ENCODE results near the gene MAMLD1. TPM values are rescaled to one million over a fixed set of nuclear protein-coding genes. Genes with fewer than 3 reads are reported as not detected.

MAMLD1 gene
- total RNA-seq, 3 donors from 2014 or later = 5.8 to 6.1 (median 6.1) TPM

GRCh38 chrX:150502091-150502490 lies 139.0 kb downstream of the MAMLD1 start:
- no peak for DNase-seq
- no peaks in the 10 kb centered on the region for H3K27me3 Mint-ChIP-seq (ENCODE audit: low read depth)
- H3K9me3 Mint-ChIP-seq = no peaks in the 10 kb centered on the region
- no peaks in the 10 kb centered on the region for H3K36me3 Mint-ChIP-seq (ENCODE audit: insufficient read depth)
- ATAC-seq = no peak
- H3K4me1 Mint-ChIP-seq (ENCODE audit: low read depth) = no peaks in the 10 kb centered on the region
- no peak overlapping the region for H3K4me3 Mint-ChIP-seq

GRCh38 chrX:150502979-150503897 lies 140.1 kb downstream of the MAMLD1 start:
- Mint-ChIP-seq H3K27me3 (ENCODE audit: low read depth) (no peaks in the 10 kb centered on the region), H3K9me3 (no peaks in the 10 kb centered on the region), H3K36me3 (ENCODE audit: insufficient read depth) (no peaks in the 10 kb centered on the region), H3K4me1 (ENCODE audit: low read depth) (no peaks in the 10 kb centered on the region), H3K4me3 (no peak overlapping the region)
- no peak for ATAC-seq
- no peak for DNase-seq

- Mint-ChIP-seq H3K4me3 (no peak overlapping the region), H3K9me3 (no peaks in the 10 kb centered on the region)
- no peak for ATAC-seq
These were observed 140.7 kb downstream of the MAMLD1 start for GRCh38 chrX:150503898-150504219.

DNA sequence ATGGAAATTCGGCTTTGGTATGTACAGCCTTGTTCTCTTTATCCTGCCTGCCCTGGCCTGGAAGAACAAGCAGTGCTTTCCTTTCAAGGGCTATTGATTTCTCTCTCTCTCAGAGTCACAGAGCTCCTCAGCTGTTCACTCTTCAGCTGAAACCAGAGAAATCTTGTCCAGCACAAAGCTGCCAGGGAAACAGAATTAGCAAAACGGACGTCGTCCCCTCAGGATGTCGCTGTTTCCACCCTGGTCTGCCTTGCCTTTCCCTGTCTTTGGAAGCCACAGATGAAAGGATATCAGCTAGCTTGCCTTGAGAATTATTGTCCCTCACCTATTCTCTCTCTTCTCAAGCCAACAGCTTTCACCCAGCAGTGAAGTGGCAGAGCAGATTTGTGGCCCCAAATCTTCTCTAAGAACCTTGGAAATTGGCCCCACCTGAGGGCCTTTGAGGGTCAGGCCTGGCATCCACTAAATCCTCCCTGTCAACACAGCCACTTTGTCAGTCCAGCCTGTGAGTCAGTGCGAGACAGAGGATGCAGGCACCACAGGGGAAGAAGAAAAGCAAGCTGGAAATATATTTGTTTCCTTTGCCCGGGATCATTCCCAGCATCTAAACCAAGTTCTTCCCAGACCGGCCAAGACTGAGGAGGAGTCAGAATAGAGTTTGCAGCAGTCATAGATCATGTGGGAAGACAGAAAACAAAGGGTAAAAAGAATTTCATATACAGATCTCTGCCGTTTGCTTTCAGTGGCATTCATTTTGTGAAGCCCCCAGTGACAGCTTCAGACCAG lies 141.5 kb downstream of the MAMLD1 start:
- H3K4me3 Mint-ChIP-seq = no peak overlapping the region
- H3K36me3 Mint-ChIP-seq (ENCODE audit: insufficient read depth) = no peaks in the 10 kb centered on the region
- H3K4me1 Mint-ChIP-seq (ENCODE audit: low read depth) = no peaks in the 10 kb centered on the region
- H3K9me3 Mint-ChIP-seq = no peaks in the 10 kb centered on the region
- H3K27me3 Mint-ChIP-seq (ENCODE audit: low read depth) = no peaks in the 10 kb centered on the region
- DNase-seq (no peak), ATAC-seq (no peak)

More at GRCh38 chrX:150503898-150504219, 140.7 kb downstream of the MAMLD1 start:
- H3K36me3 Mint-ChIP-seq (ENCODE audit: insufficient read depth) = no peaks in the 10 kb centered on the region
- no peaks in the 10 kb centered on the region for H3K27me3 Mint-ChIP-seq (ENCODE audit: low read depth)
- H3K4me1 Mint-ChIP-seq (ENCODE audit: low read depth) = no peaks in the 10 kb centered on the region
- no peak for DNase-seq

- H3K4me1 Mint-ChIP-seq (ENCODE audit: low read depth) = no peaks in the 10 kb centered on the region
These were observed 142.9 kb downstream of the MAMLD1 start for GRCh38 chrX:150506020-150506419.

DNA sequence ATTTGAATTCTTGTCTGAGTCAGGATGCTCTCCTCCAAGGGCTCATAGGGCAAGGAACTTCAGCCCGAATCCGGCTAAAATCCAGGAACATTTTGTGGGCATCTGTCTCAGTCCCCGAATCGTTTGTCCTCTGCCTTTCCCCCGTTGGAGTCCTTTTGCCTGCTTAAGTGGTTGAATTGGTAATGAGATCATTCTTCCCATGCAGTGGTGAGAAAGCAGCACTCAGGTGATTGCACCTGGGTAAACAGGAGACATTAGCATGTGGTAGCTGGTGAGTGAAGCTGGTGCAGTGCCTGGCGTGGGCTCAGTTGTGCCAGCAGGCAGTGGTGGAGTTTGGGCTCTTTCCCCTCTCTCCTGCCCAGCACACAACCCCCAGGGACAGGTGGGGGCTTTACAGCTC lies 143.4 kb downstream of the MAMLD1 start:
- Mint-ChIP-seq H3K9me3 (no peaks in the 10 kb centered on the region), H3K4me1 (ENCODE audit: low read depth) (no peaks in the 10 kb centered on the region), H3K36me3 (ENCODE audit: insufficient read depth) (no peaks in the 10 kb centered on the region), H3K4me3 (no peak overlapping the region), H3K27me3 (ENCODE audit: low read depth) (no peaks in the 10 kb centered on the region)
- ATAC-seq (no peak), DNase-seq (no peak)

More at GRCh38 chrX:150506020-150506419, 142.9 kb downstream of the MAMLD1 start:
- no peak overlapping the region for H3K4me3 Mint-ChIP-seq
- ATAC-seq (no peak), DNase-seq (no peak)
- no peaks in the 10 kb centered on the region for H3K9me3 Mint-ChIP-seq
- no peaks in the 10 kb centered on the region for H3K27me3 Mint-ChIP-seq (ENCODE audit: low read depth)
- H3K36me3 Mint-ChIP-seq (ENCODE audit: insufficient read depth) = no peaks in the 10 kb centered on the region

GRCh38 chrX:150507251-150507856 lies 144.2 kb downstream of the MAMLD1 start:
- no peaks in the 10 kb centered on the region for H3K36me3 Mint-ChIP-seq (ENCODE audit: insufficient read depth)
- no peaks in the 10 kb centered on the region for H3K9me3 Mint-ChIP-seq
- no peaks in the 10 kb centered on the region for H3K4me1 Mint-ChIP-seq (ENCODE audit: low read depth)
- no peak overlapping the region for H3K4me3 Mint-ChIP-seq
- no peak for DNase-seq
- ATAC-seq = no peak
- H3K27me3 Mint-ChIP-seq (ENCODE audit: low read depth) = no peaks in the 10 kb centered on the region

DNA sequence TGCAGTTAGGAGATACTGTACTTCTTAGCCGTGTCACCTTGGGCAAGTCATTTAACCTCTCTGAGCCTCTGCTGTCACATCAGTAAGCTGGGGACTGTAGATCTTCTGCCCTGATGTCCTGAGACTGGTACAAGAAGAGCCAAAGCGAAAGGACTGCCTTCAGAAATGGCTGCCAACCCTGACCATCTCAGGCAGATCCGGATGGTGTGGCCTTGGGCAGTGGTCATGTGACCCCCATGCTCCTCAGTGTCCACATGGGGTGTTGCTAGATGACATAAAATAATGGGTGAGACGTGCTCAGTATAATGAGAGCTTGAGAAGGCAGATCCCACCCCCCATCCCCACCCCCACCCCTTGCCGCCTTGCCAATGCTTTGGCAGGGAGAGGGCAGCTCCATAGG lies 144.9 kb downstream of the MAMLD1 start:
- no peak for DNase-seq
- no peak for ATAC-seq
- Mint-ChIP-seq H3K4me3 (no peak overlapping the region), H3K27me3 (ENCODE audit: low read depth) (no peaks in the 10 kb centered on the region), H3K4me1 (ENCODE audit: low read depth) (no peaks in the 10 kb centered on the region), H3K36me3 (ENCODE audit: insufficient read depth) (no peaks in the 10 kb centered on the region), H3K9me3 (no peaks in the 10 kb centered on the region)

GRCh38 chrX:150508451-150509367 lies 145.6 kb downstream of the MAMLD1 start:
- ATAC-seq (no peak), DNase-seq (no peak)
- Mint-ChIP-seq H3K9me3 (no peaks in the 10 kb centered on the region), H3K27me3 (ENCODE audit: low read depth) (no peaks in the 10 kb centered on the region), H3K4me1 (ENCODE audit: low read depth) (no peaks in the 10 kb centered on the region), H3K4me3 (no peak overlapping the region), H3K36me3 (ENCODE audit: insufficient read depth) (no peaks in the 10 kb centered on the region)

- no peak for DNase-seq
- no peaks in the 10 kb centered on the region for H3K36me3 Mint-ChIP-seq (ENCODE audit: insufficient read depth)
- H3K4me1 Mint-ChIP-seq (ENCODE audit: low read depth) = no peaks in the 10 kb centered on the region
- ATAC-seq = no peak
- H3K9me3 Mint-ChIP-seq = no peaks in the 10 kb centered on the region
- no peaks in the 10 kb centered on the region for H3K27me3 Mint-ChIP-seq (ENCODE audit: low read depth)
- no peak overlapping the region for H3K4me3 Mint-ChIP-seq
These were observed 146.6 kb downstream of the MAMLD1 start for GRCh38 chrX:150509703-150510102.

GRCh38 chrX:150512461-150512901 lies 149.4 kb downstream of the MAMLD1 start:
- DNase-seq (no peak), ATAC-seq (no peak)
- H3K27me3 Mint-ChIP-seq (ENCODE audit: low read depth) = peaks cover under 1% of the 10 kb centered on the region
- H3K9me3 Mint-ChIP-seq = no peaks in the 10 kb centered on the region
- H3K4me3 Mint-ChIP-seq = no peak overlapping the region
- H3K4me1 Mint-ChIP-seq (ENCODE audit: low read depth) = no peaks in the 10 kb centered on the region
- no peaks in the 10 kb centered on the region for H3K36me3 Mint-ChIP-seq (ENCODE audit: insufficient read depth)

GRCh38 chrX:150513544-150513943 lies 150.4 kb downstream of the MAMLD1 start:
- Mint-ChIP-seq H3K9me3 (no peaks in the 10 kb centered on the region), H3K36me3 (ENCODE audit: insufficient read depth) (no peaks in the 10 kb centered on the region), H3K4me3 (no peak overlapping the region), H3K4me1 (ENCODE audit: low read depth) (no peaks in the 10 kb centered on the region), H3K27me3 (ENCODE audit: low read depth) (peaks cover 3% of the 10 kb centered on the region)
- ATAC-seq (no peak), DNase-seq (no peak)

GRCh38 chrX:150514462-150514861 lies 151.3 kb downstream of the MAMLD1 start:
- no peak for ATAC-seq
- Mint-ChIP-seq H3K36me3 (ENCODE audit: insufficient read depth) (no peaks in the 10 kb centered on the region), H3K27me3 (ENCODE audit: low read depth) (peaks cover 3% of the 10 kb centered on the region), H3K9me3 (no peaks in the 10 kb centered on the region), H3K4me1 (ENCODE audit: low read depth) (no peaks in the 10 kb centered on the region), H3K4me3 (no peak overlapping the region)
- no peak for DNase-seq

DNA sequence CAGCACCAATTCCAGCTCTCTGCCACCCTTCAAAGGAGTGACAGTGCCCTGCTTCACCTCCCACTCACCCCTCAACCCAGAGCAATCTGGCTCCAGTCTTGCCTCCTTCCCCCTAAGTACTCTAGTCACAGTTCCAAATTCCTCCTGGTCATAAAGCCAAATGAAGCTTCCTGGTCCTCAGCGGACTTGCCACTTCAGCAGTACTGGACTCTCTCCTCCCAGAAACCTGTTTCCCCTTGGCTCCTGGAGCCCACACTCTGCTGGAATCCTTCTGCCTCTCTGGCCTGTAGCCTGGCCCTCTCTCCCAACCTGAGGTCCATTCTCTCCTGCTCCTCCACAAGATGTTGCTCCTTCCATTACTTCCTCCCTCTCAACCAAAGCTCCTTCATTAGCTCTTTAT lies 152.7 kb downstream of the MAMLD1 start:
- Mint-ChIP-seq H3K4me3 (no peak overlapping the region), H3K9me3 (no peaks in the 10 kb centered on the region), H3K4me1 (ENCODE audit: low read depth) (no peaks in the 10 kb centered on the region), H3K36me3 (ENCODE audit: insufficient read depth) (no peaks in the 10 kb centered on the region), H3K27me3 (ENCODE audit: low read depth) (peaks cover 3% of the 10 kb centered on the region)
- ATAC-seq (no peak), DNase-seq (no peak)
